GM12878 (cell line): ENCODE data around the gene CGB5. TPM values are rescaled to one million over a fixed set of nuclear protein-coding genes. Genes with fewer than 3 reads are reported as not detected.

Experiments used
- ATAC-seq: fragments of 200-7000 bp; cut with Tn5 transposase; 3 replicates; pipeline ENCODE4 v1.9.1; 2020; ENCODE audit warnings: mild to moderate bottlenecking, moderate library complexity
- BruUV-seq: library from RNA; stranded (reverse); fragments of 400-500 nt; replicated peaks from 2 replicates; lab custom pipeline; 2021; lab: Mats Ljungman, UMichigan
- CTCF ChIA-PET: fragments of 300-600 bp; sonication (Branson Sonifier 250); formaldehyde crosslinking; extraction: SDS; loops from one replicate; lab custom pipeline; 2021; ENCODE audit warnings: inconsistent platforms; lab: Yijun Ruan, JAX
- POLR2A ChIA-PET: fragments of 350-600 bp; formaldehyde crosslinking; extraction: SDS; loops from one replicate; lab custom pipeline; 2021; ENCODE audit warnings: inconsistent platforms; lab: Charles Lee
- RAD21 ChIA-PET: fragments of 300-600 bp; sonication (Branson Sonifier 250); formaldehyde crosslinking; loops from one replicate; lab custom pipeline; 2023; ENCODE audit warnings: antibody characterized with exemption; ENCODE audit not compliant: unreplicated experiment; lab: Charles Lee
- SMC1A ChIA-PET: fragments of 300-600 bp; sonication (Branson Sonifier 250); formaldehyde crosslinking; loops from one replicate; lab custom pipeline; 2023; ENCODE audit not compliant: unreplicated experiment, uncharacterized antibody; lab: Charles Lee
- DNase-seq: peaks from one replicate; pipeline ENCODE4 v3.0.0-alpha.2; 2011; ENCODE audit warnings: low read depth, low spot score
- FAIRE-seq: peaks from 3 replicates; lab custom pipeline; 2011; peaks lifted over from hg19 to GRCh38; lab: Jason Lieb, UNC
- H2AFZ ChIP-seq: 2 replicates; pipeline ENCODE4 v1.6.0; 2011; ENCODE audit warnings: low read depth, low read length, control low read depth; ENCODE audit not compliant: control insufficient read depth
- H3K27ac ChIP-seq: 2 replicates; pipeline ENCODE4 v1.5.1; 2011; ENCODE audit warnings: control low read depth; ENCODE audit not compliant: control insufficient read depth, insufficient read depth
- H3K27me3 ChIP-seq, 2 experiments: replicated peaks in 1 of 2; 2 replicates each; pipeline versions ENCODE4 v1.6.0 to v1.6.1; 2011; ENCODE audit warnings: low read length in 1 of 2; ENCODE audit not compliant: control insufficient read depth in 2 of 2, insufficient read depth in 2 of 2
- H3K36me3 ChIP-seq, 2 experiments: 2 replicates each; pipeline ENCODE4 v1.5.1; 2011; ENCODE audit warnings: low read length in 1 of 2; ENCODE audit not compliant: control insufficient read depth in 2 of 2, insufficient read depth in 2 of 2
- H3K4me1 ChIP-seq: 2 replicates; pipeline ENCODE4 v1.6.1; 2011; ENCODE audit warnings: mild to moderate bottlenecking, low read length, moderate library complexity, mixed read lengths; ENCODE audit not compliant: control insufficient read depth, insufficient read depth
- H3K4me2 ChIP-seq: 2 replicates; pipeline ENCODE4 v1.6.0; 2011; ENCODE audit warnings: control low read depth; ENCODE audit not compliant: control insufficient read depth, insufficient read depth
- H3K4me3 ChIP-seq: fragments of 200-600 bp; sonication (generic); 2 replicates; pipeline ENCODE4 v1.5.1; 2016
- H3K79me2 ChIP-seq: 2 replicates; pipeline ENCODE4 v1.6.0; 2011; ENCODE audit warnings: low read length; ENCODE audit not compliant: control insufficient read depth, insufficient read depth
- H3K9ac ChIP-seq: 2 replicates; pipeline ENCODE4 v1.8.0; 2011; ENCODE audit warnings: low read length, control low read depth, mixed read lengths; ENCODE audit not compliant: control insufficient read depth, insufficient read depth
- H3K9me3 ChIP-seq: replicated peaks from 3 replicates; pipeline ENCODE4 v1.5.1; 2011; ENCODE audit warnings: mild to moderate bottlenecking, low read length; ENCODE audit not compliant: control insufficient read depth, insufficient read depth
- H4K20me1 ChIP-seq: 2 replicates; pipeline ENCODE4 v1.6.0; 2011; ENCODE audit not compliant: control insufficient read depth, insufficient read depth
- CREB1 ChIP-seq: IDR thresholded peaks from 2 replicates; pipeline ENCODE4 v1.6.1; 2012; ENCODE audit warnings: low read depth, mild to moderate bottlenecking, inconsistent platforms
- IKZF1 ChIP-seq: fragments of 450-650 bp; conservative IDR thresholded peaks from 2 replicates; pipeline ENCODE4 v1.6.1; 2017; ENCODE audit warnings: antibody characterized with exemption, mild to moderate bottlenecking
- KDM1A ChIP-seq: fragments of 200-600 bp; sonication (generic); IDR thresholded peaks from 2 replicates; pipeline ENCODE4 v1.6.1; 2016; ENCODE audit warnings: borderline replicate concordance
- NR2C2 ChIP-seq: IDR thresholded peaks from 2 replicates; pipeline ENCODE4 v1.6.1; 2011; ENCODE audit warnings: borderline replicate concordance, low read depth; ENCODE audit not compliant: control insufficient read depth, insufficient read length
- POLR2A ChIP-seq: IDR thresholded peaks from 2 replicates; pipeline ENCODE4 v1.6.1; 2011; ENCODE audit warnings: low read depth, mild to moderate bottlenecking, low read length
- WGBS: methylation state at CpG from one replicate; pipeline ENCODE4 v1.1.6; 2016; ENCODE audit warnings: low lambda C conversion rate; ENCODE audit not compliant: insufficient replicate concordance, insufficient coverage; ENCODE audit errors: missing lambda C conversion rate; 5-methylcytosine and 5-hydroxymethylcytosine counted together
- in situ Hi-C: fragments of 300-500 bp; cut with MboI; formaldehyde crosslinking; loops from 9 replicates; pipeline ENCODE4 v1.14.3; 2018; ENCODE audit warnings: mixed read lengths
- intact Hi-C: fragments of 100-400 bp; cut with micrococcal nuclease; formaldehyde crosslinking; loops from one replicate; pipeline ENCODE4 v1.14.2; 2022; ENCODE audit not compliant: unreplicated experiment
- polyA plus RNA-seq, 11 experiments: library from polyadenylated mRNA; depleted of rRNA in 4 of 11; unstranded in 6 of 11; stranded (reverse) in 5 of 11; fragments of >200 nt; fragmentation: Nextera tagmentation in 4 of 11; fragmentation: Illumina TruSeq in 1 of 11; extraction: Ambion mirVana in 4 of 11; extraction: Trizol in 1 of 11; gene quantifications; 1 replicate in 1 of 11; 2 replicates in 10 of 11; pipeline versions ENCODE4 v1.2.1 to v1.2.3, GENCODE V29; 2011 to 2016; ENCODE audit warnings: inconsistent platforms in 2 of 11, missing spikeins in 2 of 11, low read depth in 1 of 11
- total RNA-seq, 4 experiments: library from RNA; depleted of rRNA in 3 of 4; stranded (reverse); fragments of >200 nt in 3 of 4; fragmentation: Illumina TruSeq in 1 of 4; extraction: Trizol in 1 of 4; gene quantifications; 2 replicates each; pipeline versions ENCODE4 v1.2.1 to v1.2.3, GENCODE V29; 2013 to 2021
- TF ChIP-seq, protein P1 (sequence below): IDR thresholded peaks from 2 replicates; pipeline ENCODE4 v1.6.1; 2012; ENCODE audit warnings: low read depth, low read length, improper control_type of control experiment
- TF ChIP-seq, protein P2 (sequence below): IDR thresholded peaks from 2 replicates; pipeline ENCODE4 v1.6.1; 2011; ENCODE audit warnings: low read depth, mild to moderate bottlenecking, low read length, moderate library complexity, borderline replicate concordance; ENCODE audit errors: extremely low read depth
- TF ChIP-seq, protein P3 (sequence below): fragments of 450-650 bp; formaldehyde crosslinking; IDR thresholded peaks from 2 replicates; pipeline ENCODE4 v1.5.0; 2022; ENCODE audit warnings: mild to moderate bottlenecking, missing genetic modification characterization

Gene CGB5
- total and polyA plus RNA-seq, 10 of the 15 experiments (the other 5 are each of a cell fraction or from before 2014, with no cell fraction given), result not detected

DNA sequence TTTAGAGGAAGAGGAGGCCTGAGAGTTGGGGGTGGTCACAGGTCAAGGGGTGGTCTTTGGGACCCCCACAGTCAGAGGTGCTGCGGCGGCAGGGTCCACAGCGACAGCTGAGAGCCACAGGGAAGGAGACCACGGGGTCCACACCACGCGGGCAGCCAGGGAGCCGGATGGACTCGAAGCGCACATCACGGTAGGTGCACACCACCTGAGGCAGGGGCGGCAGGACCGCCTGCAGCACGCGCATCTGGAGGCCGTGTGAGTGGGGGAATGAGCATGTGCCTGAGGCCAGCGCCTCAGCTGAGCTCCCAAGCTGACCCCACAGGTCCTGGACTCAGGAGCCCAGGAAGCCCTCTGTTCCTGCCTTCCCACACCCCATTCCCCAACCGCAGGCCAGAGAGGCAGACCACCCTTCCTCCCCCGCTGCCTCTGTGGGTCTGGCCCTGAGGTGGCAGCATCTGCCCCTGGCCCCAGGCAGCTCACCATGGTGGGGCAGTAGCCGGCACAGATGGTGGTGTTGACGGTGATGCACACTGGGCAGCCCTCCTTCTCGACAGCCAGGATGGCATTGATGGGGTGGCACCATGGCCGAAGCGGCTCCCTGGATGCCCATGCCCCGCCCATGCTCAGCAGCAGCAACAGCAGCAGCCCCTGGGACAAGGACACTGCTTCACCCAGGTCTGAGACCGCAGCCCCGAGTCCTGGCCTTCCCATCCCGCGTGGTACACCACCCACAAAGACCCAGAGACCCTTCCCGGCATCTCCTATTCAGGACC is 27.4 kb upstream of the CGB5 start:
- WGBS, result 97% methylated on average over 24 of the region's 29 CpGs
- in situ Hi-C loops (no loop called here), intact Hi-C loops (no loop called here)
- TF ChIP-seq POLR2A, result 0 out of 2 replicates have a peak, but pooled peaks have one; percentile 6
- TF ChIP-seq, protein P1, sequence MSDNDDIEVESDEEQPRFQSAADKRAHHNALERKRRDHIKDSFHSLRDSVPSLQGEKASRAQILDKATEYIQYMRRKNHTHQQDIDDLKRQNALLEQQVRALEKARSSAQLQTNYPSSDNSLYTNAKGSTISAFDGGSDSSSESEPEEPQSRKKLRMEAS, result no peak
- TF ChIP-seq, all 136 proteins: peak for 1
- H3K27ac ChIP-seq, result no peak overlapping the region
- ChIA-PET SMC1A (no interaction called here), RAD21 (no interaction called here), POLR2A (no interaction called here), CTCF (no interaction called here)
- H3K9ac ChIP-seq, result no peak overlapping the region
- BruUV-seq, result no TSS peak
- no peak overlapping the region for H3K4me3 ChIP-seq
- ATAC-seq (no peak), DNase-seq (no peak), FAIRE-seq (no peak)
- H3K9me3 ChIP-seq, result no peaks in the 10 kb centered on the region
- H3K79me2 ChIP-seq, result no peaks in the 10 kb centered on the region
- H4K20me1 ChIP-seq, result no peaks in the 10 kb centered on the region
- no peak overlapping the region for H3K4me2 ChIP-seq
- peaks cover 0 to 9% of the 10 kb centered on the region in 2 experiments; a peak in 2 of 4 replicates for H3K36me3 ChIP-seq
- H2AFZ ChIP-seq, result no peak overlapping the region
- peaks cover 12% of the 10 kb centered on the region for H3K4me1 ChIP-seq
- H3K27me3 ChIP-seq, result no peaks in the 10 kb centered on the region

DNA sequence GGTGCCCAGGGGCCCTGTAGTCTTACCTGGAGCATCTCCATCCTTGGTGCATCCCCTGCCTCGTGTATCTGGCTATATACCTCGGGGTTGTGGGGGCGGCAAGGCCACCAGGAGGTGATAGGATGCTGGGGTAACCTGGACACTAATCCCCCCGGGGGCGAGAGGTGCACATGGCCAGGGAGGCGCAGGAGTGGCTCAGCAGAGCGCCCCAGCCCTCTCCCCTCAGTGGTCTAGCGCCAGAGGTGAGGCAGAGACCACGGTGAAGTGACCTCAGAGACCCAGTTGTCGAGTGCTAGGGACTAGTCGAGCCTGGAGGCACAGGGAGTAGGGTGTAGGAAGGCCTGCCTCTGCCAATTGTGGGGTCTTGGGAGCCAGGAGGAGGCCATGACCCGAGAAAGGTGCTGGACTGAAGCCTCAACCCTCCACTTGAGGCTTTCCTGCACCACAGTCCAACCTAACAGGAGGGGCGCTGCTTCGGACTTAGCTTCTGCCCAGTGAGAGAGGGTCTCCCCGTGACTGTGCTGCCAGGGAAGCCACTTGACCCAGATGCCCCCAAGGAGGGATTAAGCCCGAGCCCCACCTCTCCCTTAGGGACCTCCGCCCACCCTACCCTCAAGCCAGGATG is 26.5 kb upstream of the CGB5 start, which contains the start of gene LHB:
Gene LHB (minus strand): TSS at position 51 of the 625 bp plus-strand sequence. CDS start 10 bp downstream, at position 41.
- ATAC-seq (no peak), FAIRE-seq (no peak), DNase-seq (no peak)
- RAD21 ChIA-PET, result no interaction called here
- SMC1A ChIA-PET, result no interaction called here
- Histone ChIP-seq H3K4me3 (peak within 1 kb of the TSS; percentile 58; the same call in 1 of the 2 replicates), H3K4me1 (peaks cover 15% of the 10 kb centered on the region), H3K9ac (no peak within 1 kb of the TSS), H3K27me3 (no peaks in the 10 kb centered on the region), H3K27ac (no peak within 1 kb of the TSS), H3K4me2 (peak within 1 kb of the TSS; percentile 82), H4K20me1 (no peaks in the 10 kb centered on the region), H3K36me3 (peaks cover 0 to 6% of the 10 kb centered on the region in 2 experiments; a peak in 2 of 4 replicates), H2AFZ (no peak within 1 kb of the TSS), H3K79me2 (no peaks in the 10 kb centered on the region), H3K9me3 (no peaks in the 10 kb centered on the region)
- POLR2A ChIA-PET, result no interaction called here
- BruUV-seq, result no TSS peak
- intact Hi-C loops (no loop called here), in situ Hi-C loops (no loop called here)
- CTCF ChIA-PET, result interaction anchor here (0.8 to 3.1 kb wide), 4 partner anchors 19 to 89 kb away, joined by 3 to 14 read pairs (median 4); partner anchors contain the start of genes GYS1 and RUVBL2
- 57% methylated on average over 17 of the region's 17 CpGs for WGBS
- no peak for TF ChIP-seq CREB1
- TF ChIP-seq KDM1A, result no peak
- TF ChIP-seq NR2C2, result no peak
- TF ChIP-seq, protein P2, sequence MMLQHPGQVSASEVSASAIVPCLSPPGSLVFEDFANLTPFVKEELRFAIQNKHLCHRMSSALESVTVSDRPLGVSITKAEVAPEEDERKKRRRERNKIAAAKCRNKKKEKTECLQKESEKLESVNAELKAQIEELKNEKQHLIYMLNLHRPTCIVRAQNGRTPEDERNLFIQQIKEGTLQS, result no peak
- TF ChIP-seq, protein P3, sequence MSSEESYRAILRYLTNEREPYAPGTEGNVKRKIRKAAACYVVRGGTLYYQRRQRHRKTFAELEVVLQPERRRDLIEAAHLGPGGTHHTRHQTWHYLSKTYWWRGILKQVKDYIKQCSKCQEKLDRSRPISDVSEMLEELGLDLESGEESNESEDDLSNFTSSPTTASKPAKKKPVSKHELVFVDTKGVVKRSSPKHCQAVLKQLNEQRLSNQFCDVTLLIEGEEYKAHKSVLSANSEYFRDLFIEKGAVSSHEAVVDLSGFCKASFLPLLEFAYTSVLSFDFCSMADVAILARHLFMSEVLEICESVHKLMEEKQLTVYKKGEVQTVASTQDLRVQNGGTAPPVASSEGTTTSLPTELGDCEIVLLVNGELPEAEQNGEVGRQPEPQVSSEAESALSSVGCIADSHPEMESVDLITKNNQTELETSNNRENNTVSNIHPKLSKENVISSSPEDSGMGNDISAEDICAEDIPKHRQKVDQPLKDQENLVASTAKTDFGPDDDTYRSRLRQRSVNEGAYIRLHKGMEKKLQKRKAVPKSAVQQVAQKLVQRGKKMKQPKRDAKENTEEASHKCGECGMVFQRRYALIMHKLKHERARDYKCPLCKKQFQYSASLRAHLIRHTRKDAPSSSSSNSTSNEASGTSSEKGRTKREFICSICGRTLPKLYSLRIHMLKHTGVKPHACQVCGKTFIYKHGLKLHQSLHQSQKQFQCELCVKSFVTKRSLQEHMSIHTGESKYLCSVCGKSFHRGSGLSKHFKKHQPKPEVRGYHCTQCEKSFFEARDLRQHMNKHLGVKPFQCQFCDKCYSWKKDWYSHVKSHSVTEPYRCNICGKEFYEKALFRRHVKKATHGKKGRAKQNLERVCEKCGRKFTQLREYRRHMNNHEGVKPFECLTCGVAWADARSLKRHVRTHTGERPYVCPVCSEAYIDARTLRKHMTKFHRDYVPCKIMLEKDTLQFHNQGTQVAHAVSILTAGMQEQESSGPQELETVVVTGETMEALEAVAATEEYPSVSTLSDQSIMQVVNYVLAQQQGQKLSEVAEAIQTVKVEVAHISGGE (CRISPR knock-in tag), result no peak
- no peak for TF ChIP-seq IKZF1
